Stimulated activated CD4-positive, alpha-beta T cell treated with anti-CD3 and anti-CD28 coated beads, TNF-alpha, amount 100 ng/mL, for 24 hours (primary cell): ENCODE data around the gene CEP85L.

Source experiments
- DNase-seq, 3 experiments: peaks; one replicate each; pipeline ENCODE4 v3.0.0-alpha.2; 2020; ENCODE audit warnings: low read depth in 3 of 3

The CEP85L gene

DNA sequence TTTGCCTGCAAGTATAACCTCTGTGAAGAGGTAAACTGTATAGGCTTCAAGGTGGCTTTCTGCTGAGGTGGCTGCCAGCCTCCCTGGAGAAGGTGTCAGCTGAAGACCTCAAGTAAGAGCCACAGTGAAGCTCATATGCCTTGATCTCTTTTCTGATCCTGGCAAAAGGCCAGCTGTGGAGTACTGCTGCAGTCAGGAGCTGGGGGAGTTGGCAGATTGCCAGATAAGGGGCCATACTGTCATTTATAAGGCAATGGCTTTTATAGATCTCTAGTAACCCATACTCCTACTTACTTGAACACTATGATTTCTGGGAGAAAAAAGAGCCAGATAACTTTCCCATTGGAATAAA is 8.8 kb upstream of the CEP85L start:
- DNase-seq: peak in 1 of 3 experiments; percentile 38

DNA sequence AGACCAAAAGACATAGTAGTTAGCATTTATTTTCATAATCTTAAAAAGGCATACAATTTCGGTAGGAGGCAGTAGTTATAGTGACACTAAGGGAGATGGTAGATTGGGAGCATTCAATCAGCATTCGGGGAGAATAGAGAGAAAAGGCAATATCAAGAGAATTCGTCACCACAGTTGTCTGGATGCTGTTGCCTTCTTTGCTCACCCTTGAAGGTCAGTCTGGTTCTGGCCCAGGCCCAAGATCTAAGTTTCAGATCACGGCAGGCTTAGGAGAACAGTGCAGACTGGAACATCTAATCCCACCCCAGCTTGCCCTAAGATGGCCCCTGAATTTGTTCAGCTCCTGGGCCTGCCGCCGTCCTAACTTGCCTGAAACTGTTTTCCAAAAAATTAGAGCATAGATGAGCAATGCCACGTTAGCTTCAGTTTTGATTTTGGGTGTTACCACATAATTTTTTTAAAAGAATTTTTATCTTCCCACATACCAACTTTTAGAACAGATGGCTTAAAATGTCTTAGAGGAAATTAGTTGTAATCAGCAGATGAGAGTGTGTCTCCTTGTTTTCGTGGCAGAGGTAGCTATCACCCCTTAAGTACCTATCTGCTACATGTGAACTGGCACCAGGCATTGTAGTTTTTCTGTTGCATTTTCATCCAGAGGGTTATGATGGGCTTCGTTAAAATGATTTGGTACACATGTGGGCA is 8.3 kb upstream of the CEP85L start:
- DNase-seq: no peak

DNA sequence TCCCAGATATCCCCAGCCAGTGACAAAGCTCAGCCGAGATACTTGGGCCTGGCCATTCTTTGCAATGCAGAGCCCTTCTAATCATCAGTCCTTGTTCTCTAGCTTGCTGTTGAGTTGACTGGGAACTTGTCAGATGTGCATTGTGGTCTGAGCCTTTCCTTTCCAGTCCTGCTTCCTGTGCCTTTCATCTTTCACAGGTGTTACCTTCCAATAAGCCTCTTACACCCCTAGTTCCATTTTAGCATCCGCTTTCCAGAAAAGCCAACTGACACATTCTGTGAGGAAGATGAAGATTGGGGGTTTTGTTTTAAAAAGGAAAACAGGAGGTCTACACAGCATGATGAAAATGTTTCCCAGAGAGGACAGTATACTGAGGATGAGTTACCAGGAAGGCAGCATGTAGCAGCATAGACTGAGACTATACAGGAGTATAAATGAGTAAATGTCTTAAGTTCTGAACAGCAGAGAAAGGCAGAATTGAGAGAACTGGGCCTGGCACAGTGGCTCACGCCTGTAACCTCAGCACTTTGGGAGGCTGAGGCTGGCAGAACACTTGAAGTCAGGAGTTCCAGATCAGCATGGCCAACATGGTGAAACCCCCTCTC is 5.6 kb upstream of the CEP85L start:
- no peak for DNase-seq

DNA sequence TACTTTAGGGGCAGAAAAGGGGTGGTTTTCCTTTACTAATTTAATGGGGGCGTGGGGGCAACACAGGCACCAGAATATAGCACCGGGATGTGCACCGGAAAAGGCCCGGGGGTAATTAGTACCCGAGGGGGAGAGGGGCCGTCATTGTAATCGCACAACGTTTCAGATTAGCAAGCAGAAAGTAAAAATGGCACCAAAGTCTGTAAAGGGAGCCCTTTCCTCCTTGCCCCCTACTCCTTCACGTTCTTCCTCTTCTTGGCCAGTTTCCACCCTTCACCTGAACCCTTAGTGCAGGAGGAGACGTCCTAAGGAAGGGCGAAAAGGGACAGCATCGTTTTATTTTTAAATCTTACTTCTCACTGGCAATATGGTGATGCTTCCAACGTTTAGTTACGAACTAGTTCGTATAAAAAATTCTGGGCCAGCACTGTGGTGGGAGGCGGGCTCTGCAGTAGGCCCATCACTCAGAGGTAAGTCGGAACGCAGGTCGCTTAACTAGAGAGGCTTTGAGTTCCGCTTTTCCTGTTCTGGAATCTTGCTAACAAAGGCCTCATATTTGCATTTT is 742 bp upstream of the CEP85L start:
- DNase-seq: no peak

DNA sequence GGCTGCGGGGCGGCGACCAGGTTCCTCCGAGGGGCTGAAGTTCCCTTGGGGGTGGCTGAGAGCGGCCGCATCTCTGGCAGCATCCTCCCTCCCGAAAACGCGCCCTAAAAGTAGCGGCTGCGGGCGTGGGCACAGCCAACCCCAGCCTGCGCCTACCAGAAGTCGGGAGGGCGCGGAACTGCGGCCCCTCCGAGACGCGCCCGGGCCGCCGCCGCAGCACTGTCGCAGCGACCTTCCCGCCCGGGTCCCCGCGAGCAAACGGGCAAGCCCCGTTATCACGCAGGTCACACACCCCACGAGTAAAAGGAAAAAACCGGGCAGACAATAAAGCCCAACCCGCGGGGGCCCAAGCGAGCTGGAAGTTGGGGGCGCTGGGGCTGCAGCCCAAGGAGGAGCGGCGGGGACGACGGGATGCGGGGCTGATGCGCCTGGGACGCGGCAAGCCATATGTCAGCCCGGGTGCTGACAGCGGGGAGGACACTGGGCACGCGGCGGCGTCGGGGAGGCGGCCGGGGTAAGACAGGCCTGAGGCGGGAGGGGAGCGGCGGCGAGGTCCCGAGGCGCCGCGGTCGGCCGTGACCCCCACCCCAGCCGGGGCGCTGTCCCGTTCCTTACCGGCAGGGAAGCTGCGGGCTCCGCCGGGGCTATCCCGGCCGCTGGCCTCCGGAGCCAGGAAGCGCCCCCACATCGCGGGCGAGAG is 659 bp downstream of the CEP85L start:
- DNase-seq: peak in 2 of 3 experiments; percentile 12 to 40

DNA sequence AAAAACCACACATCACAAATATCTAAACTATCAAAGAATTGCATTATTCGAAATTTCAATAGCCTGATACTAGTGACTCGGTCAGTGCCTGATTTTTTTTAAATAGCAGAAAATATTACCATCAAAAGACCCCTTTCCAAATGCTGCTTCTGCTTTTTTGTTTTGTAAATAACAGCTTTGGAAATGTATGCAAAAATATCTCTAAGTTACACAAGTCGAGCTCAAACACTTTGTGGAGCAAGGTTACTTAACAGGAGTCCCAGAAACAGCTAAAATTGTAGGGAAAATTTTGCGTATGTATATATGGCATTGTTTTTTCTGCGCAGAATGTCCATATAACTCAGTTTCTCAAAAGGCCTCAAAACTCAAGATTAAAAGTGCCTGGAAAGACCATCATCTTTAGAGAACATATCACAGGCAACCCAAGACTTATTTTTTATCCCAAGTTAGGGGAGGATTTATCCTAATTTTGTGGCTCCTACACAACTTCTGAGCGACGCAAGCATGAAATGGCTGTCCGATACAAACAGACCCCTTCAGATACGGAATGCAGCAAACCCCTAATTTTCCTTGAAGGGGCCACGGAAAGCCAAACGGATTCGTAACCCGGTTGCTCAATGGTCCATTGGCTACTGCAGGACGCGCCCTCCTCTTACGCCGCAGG is 1.3 kb downstream of the CEP85L start:
- DNase-seq: no peak

DNA sequence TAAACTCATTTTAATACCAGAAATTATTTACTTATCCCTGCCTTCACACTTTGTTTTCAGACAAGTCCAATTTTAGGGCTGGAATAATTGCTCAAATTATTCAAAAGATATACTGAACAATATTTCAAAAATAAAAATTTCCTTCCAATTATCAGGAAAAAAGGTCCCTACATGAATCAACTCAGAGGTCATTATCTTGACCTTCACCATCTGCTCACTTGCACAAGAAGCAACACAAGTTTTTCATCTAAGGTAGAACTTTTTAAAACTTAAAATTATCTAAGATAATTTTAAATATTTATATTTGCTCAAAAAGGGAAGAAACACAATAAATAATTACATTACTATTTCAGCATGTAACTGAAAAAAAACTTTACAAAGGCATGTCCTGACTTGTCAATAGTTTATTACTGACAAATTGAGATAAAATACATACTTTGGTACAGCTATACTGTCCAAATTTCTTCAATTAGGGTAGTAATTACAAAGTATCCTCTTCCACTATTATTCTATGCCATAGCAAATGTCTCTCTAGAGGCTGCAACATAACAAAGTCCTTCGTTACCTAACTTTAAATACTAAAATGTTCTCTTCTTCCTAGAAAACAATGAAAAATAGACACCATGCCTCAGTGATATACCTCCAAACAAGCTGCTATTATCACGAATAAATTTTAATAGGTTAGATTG is 2.4 kb downstream of the CEP85L start:
- DNase-seq: no peak

DNA sequence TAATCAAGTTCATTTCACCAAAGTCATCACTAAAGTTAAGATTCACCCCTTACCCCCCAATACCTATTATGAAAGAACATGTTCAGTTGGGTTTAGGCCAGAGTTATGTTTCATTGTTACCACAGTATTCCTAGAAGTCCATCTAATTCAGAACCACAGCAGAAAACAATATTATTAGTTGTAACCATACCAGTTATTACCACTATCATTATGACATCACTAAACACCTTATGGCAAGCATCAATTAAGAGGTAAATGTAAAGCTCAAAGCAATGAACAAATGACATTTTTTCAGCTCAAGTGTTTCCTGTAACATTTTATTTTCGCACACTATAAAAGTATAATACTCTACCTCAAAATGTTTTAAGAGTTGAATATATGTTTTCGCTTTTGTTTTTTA is 4.4 kb downstream of the CEP85L start:
- no peak for DNase-seq

DNA sequence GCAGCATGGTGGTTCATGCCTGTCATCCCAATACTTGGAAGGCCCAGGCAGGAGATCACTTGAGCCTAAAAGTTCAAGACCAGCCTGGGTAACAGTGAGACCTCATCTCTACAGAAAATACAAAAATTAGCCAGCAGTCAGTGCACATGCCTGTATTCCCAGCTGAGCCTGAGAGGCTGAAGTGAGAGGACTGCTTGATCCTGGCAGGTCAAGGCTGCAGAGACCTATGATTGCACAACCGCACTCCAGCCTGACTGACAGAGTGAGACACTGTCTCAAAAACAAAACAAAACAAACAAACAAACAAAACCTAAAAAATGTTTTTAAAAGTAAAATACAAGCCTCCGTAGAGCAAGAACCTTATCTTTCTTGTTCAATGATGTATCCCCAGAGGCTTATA is 6.0 kb downstream of the CEP85L start:
- DNase-seq: no peak

DNA sequence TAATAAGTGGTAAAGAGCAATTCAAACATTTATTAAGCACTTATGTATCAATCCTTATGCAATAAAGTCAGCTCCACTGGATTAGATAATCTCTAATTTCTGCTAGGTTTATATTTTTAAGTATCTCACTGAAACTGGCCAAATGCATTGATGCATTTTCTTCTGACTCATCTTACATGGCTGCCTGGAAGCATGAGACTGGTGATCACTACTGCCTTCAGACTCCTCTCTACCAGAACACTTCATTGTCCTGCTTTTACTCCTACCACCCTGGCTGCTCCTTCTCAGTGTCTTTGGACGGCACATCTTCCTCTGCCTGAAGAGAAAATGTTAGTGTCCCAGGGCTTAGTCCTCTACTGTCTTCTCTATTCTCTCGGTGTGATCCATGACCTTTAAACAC is 7.4 kb downstream of the CEP85L start:
- no peak for DNase-seq

DNA sequence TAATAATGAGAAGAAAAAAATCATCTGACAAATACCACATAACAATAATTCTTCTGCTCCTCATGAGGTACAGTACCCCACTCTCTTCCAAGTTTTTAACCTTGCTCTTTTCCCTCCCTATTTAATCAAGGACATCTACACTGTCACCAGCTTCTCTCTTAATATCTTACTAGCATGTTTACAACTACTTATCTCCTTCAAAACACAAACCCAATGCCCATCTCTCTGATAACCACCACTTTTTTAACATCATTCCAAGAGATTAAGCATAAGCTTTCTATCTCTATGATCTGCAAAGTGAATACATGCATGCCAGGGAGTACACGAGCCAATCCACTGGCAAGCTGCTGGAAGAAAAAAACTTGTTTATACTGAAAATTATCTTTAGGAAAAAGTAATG is 10.3 kb downstream of the CEP85L start:
- DNase-seq: no peak

DNA sequence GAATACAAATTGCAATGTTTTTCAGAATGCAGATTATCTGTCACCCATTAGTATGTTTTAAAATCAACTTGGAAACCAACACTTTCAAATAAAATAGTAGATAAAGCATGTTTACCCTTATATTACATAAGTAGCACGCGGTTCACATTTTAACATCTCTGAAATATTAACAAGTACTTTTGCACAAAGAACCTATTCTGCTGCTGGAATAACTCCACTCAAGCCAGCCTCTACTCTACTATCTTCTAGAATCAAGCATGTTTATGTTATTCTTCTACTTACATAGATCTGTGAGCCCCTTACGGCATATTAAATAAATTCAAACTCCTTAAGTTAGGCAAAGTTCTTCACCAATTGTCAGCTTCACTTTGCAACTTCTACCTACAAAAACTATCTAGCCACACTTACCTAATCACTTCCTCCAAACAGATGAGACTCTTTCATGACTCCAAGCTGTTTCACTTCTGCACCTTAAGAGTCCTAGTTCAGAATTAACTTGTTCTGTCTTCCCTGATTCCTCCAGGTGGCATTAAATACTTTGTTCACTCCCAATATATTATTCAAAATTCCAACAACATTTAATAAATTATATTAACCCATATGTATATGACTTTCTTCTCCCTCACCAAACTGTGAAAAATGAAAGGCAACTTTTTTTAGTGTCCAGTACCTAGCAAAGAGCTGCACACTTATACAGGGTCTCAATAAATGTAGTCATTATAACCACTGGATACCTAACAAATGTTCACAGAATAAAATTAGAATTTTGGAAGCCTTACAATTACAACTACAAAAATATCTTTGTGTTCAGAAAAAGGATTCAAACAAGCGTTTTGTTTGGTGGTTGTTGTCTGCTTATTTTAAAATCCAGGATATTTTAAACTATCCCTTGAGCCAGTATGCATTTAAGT is 12.1 kb downstream of the CEP85L start:
- no peak for DNase-seq

DNA sequence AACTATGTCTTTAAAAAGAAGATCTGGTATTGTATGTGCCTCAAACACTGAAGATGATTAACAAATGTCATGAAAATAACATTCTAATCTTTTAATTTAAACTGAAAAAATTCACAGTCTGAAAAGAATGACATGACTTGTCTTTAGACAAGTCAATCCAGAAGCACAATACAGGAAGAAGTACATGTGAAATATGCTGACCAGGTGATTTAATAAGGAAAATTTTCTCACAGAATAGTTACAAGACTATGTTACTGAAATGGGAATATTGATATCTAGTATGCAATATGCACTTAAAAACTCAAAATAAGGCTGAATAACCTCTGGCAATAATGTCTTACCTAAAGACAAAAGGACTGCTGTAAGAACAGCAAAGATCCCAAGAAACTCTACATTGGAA is 13.1 kb downstream of the CEP85L start:
- DNase-seq: no peak

DNA sequence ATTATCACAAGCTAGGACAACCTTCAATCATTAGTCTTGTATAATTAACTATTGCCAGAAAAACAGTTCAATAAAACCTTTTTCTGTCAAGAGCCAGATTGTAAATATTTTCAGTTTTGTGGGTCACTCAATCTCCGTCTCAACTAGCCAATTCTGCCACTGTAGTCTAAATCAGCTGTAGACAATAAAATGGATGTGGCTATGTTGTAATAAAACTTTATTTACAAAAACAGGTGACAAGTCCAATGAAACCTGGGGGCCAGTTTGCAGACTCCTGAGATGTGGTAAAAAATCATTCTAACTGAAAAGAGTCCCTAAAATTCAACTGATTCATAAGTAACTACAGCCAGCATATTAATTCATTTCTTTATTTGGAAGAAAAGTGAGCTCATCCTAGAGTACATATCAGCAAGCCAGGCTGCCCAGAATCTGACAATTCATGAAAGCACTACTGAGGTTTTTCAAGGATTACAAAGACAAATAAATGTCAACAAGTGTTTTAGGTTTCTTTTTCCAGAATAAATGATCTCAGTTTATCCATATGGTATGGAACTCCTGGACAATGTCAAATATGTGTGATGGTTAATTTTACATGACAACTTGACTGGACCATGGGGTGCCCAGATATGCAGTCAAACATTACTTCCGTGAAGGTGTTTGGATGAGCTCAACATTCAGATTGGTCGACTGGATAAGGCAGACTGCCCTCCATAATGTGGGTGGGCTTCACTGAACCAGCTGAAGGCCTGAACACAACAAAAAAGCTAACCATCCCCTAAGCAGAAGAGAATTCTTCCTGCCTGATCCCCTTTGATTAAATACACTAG is 15.3 kb downstream of the CEP85L start:
- no peak for DNase-seq

DNA sequence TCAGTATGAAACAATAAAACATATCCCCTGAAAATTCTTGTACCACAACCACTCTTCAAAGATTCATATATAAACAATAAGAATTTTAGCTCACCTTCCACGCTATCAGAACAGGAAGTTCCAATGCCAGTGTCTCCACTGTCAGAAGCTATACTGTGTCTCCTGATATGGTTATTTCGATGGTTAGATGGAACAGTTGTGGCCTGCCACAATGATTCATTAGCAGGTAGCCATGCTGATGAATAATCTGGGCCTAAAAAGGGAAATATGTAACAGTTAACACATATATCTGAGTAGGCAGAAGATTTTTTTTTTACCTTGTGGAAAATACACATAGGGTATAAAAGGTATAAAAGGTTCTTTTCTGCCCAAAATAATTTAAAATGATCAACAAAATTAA is 19.0 kb downstream of the CEP85L start:
- DNase-seq: no peak

DNA sequence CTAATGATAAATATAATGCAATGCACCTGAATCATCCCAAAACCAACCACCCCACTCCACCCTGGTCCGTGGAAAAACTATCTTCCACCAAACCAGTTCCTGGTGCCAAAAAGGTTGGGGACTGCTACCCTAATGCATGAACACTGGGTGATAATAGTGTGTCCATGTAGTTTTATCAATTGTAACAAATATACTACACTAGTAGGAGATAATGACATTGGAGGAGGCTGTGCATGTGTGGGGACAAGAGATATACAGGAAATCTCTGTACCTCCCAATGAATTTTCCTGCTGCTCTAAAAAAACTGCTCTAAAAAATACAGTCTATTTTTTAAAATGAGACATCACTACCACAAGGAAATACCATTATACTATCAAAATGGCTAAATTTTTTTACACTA is 20.5 kb downstream of the CEP85L start:
- no peak for DNase-seq

DNA sequence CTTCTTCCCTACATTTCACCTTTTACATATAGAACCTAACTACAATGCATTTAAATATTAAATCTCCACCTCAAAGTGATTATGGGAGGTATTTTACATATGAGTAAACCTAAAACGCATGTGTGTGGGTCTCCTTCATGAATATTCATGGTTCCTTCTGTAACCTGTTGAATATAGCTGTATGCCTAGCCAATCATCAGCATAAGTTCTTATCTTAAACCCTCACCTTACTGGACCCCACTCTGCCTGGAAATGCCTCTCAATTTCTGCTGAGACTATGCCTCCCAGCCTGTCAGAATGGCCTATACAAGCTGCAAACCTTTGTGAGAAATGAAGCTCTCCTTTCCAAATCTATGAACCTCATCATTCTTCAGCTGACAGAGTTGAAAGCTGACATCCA is 21.3 kb downstream of the CEP85L start:
- DNase-seq: no peak

DNA sequence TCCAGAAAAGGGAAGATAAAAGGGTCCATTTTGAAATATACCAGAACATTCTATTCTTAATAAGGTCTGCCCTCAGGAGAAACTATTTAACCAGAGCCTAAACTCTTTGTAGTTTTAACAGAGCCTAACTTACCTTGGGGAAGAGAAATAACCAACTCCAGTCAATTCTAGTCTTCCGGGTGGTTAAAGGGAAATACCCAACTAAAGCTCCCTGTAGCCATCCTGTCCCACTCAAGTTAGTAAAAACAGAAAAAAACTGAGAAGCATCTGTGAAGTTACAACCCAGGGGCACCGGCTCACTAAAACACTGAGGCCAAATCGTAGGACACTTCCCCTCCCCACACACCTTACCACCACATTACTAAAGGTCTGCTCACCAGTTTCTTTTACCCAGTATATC is 23.7 kb downstream of the CEP85L start:
- no peak for DNase-seq

DNA sequence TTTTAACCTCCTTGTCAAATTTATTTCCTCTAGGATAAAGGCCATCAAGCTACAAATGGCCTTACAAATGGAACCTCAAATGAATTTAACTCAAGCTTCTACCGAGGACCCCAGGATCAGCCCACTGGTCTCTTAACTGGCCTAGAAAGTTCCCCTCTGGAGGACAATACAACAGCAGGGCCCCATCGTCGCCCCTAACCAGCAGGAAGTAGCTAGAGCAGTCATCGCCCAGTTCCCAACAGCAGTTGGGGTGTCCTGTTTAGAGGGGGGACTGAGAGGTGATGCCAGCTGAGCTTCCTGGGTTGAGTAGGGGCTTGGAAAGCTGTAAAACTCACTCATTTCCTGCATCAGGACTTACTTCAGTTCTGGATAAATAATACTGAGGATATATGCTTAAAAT is 25.6 kb downstream of the CEP85L start:
- no peak for DNase-seq
